H1 (cell line): ENCODE measurements around the gene BCAS1.

ENCODE experiments used
- EZH2 ChIP-seq: fragments of 200-600 bp; sonication (generic); IDR thresholded peaks from 2 replicates; pipeline ENCODE4 v1.7.1; 2012; ENCODE audit warnings: low read depth, mild to moderate bottlenecking, moderate library complexity, low read length, inconsistent platforms; ENCODE audit not compliant: severe bottlenecking
- GTF2F1 ChIP-seq: IDR thresholded peaks from 2 replicates; pipeline ENCODE4 v1.6.1; 2012; ENCODE audit warnings: low read depth, low read length, improper control_type of control experiment, borderline replicate concordance
- KDM1A ChIP-seq: fragments of 200-600, 300-600 bp; sonication (generic); IDR thresholded peaks from 2 replicates; pipeline ENCODE4 v1.7.1; 2016; ENCODE audit warnings: mild to moderate bottlenecking, low read length, borderline replicate concordance
- POLR2A ChIP-seq, 2 experiments: IDR thresholded peaks; 1 replicate in 1 of 2; 2 replicates in 1 of 2; pipeline ENCODE4 v1.6.1; 2011; ENCODE audit warnings: low read depth in 2 of 2, low read length in 2 of 2, mild to moderate bottlenecking in 2 of 2; ENCODE audit errors: control extremely low read depth in 1 of 2
- RFX5 ChIP-seq: IDR thresholded peaks from 2 replicates; pipeline ENCODE4 v1.6.1; 2011; ENCODE audit warnings: low read depth, low read length, improper control_type of control experiment, borderline replicate concordance
- SIN3A ChIP-seq, 2 experiments: IDR thresholded peaks in 1 of 2; conservative IDR thresholded peaks in 1 of 2; 2 replicates each; pipeline ENCODE4 v1.6.1; 2011 to 2012; ENCODE audit warnings: low read length in 2 of 2, improper control_type of control experiment in 1 of 2, low read depth in 1 of 2, mild to moderate bottlenecking in 1 of 2
- ZNF274 ChIP-seq: IDR thresholded peaks from 2 replicates; pipeline ENCODE4 v1.7.0; 2012; ENCODE audit warnings: low read length, borderline replicate concordance; ENCODE audit errors: extremely low read depth
- TF ChIP-seq, protein P1 (sequence below), 3 experiments: IDR thresholded peaks; 1 replicate in 2 of 3; 2 replicates in 1 of 3; pipeline versions ENCODE4 v1.5.1 to v1.6.1; 2011; ENCODE audit warnings: low read length in 3 of 3, mild to moderate bottlenecking in 3 of 3, inconsistent platforms in 2 of 3, low read depth in 1 of 3, moderate library complexity in 1 of 3; ENCODE audit not compliant: insufficient read depth in 1 of 3; ENCODE audit errors: control extremely low read depth in 1 of 3
- TF ChIP-seq, protein P2 (sequence below): IDR thresholded peaks from 2 replicates; pipeline ENCODE4 v1.6.1; 2012; ENCODE audit warnings: inconsistent platforms

DNA sequence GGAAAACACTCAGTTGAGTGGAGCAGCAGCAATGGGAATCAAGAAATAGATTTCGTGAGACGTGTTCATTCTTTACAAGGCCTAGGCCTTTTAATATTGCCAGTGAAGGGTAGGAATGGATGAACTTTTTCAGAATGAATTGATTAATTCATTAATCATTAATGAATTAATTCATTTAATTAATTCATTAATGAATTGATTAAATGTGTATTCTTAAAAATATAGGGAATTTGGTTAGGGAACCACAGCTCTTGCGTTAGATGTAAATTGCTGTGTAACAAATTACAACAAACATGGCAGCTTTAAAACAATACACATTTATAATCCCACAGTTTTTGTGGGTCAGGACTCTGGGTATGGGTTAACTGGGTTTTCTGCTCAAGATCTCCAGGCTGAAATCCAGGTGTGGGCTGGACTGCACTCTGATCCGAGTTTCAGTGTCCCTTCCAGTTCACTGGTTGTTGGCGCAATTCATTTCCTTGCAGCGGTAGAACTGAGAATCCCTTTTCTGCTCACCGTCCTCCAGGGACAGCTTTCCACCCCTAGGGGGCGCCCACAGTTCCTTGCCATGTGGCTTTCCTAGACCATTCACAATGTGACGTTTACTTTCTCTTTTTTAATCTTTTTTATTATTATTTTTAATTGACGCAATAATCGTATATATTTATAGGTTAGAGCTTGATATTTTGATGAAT is 32.8 kb upstream of the BCAS1 start:
- TF ChIP-seq, protein P1, sequence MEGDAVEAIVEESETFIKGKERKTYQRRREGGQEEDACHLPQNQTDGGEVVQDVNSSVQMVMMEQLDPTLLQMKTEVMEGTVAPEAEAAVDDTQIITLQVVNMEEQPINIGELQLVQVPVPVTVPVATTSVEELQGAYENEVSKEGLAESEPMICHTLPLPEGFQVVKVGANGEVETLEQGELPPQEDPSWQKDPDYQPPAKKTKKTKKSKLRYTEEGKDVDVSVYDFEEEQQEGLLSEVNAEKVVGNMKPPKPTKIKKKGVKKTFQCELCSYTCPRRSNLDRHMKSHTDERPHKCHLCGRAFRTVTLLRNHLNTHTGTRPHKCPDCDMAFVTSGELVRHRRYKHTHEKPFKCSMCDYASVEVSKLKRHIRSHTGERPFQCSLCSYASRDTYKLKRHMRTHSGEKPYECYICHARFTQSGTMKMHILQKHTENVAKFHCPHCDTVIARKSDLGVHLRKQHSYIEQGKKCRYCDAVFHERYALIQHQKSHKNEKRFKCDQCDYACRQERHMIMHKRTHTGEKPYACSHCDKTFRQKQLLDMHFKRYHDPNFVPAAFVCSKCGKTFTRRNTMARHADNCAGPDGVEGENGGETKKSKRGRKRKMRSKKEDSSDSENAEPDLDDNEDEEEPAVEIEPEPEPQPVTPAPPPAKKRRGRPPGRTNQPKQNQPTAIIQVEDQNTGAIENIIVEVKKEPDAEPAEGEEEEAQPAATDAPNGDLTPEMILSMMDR (IDR thresholded peaks at IDR 0.05; ENCODE audit: control extremely low read depth in 1 of 3, insufficient read depth in 1 of 3, low read depth in 1 of 3, low read length in 3 of 3): peak; percentile 82 to 91 (median 85)
- no peak for TF ChIP-seq EZH2
- no peak for TF ChIP-seq POLR2A (IDR thresholded peaks at IDR 0.05; ENCODE audit: control extremely low read depth in 1 of 2, low read depth in 2 of 2, low read length in 2 of 2)
- no peak for TF ChIP-seq GTF2F1
- no peak for TF ChIP-seq ZNF274
- TF ChIP-seq RFX5: no peak
- TF ChIP-seq SIN3A (conservative IDR thresholded peaks at IDR 0.05 in 1 of 2, IDR thresholded peaks at IDR 0.05 in 1 of 2; ENCODE audit: low read depth in 1 of 2, low read length in 2 of 2): no peak
- no peak for TF ChIP-seq KDM1A
- TF ChIP-seq, protein P2, sequence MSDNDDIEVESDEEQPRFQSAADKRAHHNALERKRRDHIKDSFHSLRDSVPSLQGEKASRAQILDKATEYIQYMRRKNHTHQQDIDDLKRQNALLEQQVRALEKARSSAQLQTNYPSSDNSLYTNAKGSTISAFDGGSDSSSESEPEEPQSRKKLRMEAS: peak; percentile 72
